COR-L47 (cell line): ENCODE data around the gene NELFB.
A peak's percentile ranks its signal among the peaks of the same experiment; 100 is the strongest.

ENCODE experiments used
- DNase-seq: peaks from one replicate; lab custom pipeline; 2025; lab: John Stamatoyannopoulos, UW

NELFB gene

DNA sequence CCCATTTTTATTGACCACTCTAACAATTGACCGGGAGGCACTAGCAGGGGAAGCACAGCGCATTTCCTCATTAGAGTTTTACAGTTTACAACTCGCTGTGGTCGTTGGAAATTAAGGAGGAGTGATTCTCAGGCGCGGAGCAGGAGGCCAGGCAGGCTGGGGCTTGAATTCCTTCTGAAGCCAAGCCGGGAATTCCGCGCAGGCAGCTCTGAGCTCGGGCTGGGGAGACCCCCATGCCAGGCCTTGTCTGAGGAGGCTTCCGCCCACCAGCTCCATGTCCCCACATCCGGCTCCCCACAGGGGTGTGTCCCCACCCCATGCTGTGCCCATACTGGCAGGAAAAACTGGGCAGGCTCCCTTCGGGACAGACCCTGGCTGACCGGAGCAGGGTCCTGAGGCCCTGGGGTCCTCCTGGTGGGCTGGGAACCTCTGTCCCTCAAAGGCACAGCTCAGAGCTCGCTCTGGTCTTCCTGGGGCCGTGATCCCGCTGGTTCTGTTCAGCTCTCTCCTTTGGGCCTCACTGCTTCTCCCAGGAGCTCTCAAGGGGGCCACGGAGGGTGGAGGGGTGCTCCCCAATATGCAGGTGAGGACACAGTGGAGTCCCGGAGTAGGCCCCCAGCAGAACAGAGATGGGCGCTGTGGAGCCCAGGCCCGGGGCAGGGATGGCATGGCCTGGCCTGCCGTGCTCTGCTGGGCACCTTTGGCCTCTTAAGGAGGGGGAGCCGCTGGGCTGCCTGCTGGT, 48.2 kb downstream of the NELFB start:
- no peak for DNase-seq

DNA sequence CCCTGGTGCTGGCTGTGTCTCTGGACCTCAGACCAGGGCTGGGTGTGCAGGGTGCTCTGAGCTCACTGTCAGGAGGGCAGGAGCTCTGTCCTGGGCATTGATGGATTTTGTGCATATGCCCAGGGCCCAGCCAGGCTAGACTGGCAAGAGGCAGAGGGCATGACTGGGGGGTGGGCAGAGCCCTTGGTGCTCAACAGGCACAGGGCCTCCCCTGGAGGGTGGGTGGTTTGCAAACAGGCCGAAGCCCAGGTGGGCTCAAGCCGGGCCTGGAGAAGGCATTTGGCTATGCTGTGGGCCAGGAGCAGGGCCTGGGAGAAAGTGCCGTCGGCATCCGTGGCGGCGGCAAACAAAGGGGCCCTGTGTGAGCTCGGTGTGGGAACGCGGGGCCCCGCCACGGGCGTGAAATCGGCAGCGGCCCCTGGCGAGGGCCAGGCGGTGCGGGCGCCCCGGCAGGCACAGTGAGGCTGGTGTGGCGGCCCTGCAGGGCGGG, 48.8 kb downstream of the NELFB start:
- DNase-seq = no peak

DNA sequence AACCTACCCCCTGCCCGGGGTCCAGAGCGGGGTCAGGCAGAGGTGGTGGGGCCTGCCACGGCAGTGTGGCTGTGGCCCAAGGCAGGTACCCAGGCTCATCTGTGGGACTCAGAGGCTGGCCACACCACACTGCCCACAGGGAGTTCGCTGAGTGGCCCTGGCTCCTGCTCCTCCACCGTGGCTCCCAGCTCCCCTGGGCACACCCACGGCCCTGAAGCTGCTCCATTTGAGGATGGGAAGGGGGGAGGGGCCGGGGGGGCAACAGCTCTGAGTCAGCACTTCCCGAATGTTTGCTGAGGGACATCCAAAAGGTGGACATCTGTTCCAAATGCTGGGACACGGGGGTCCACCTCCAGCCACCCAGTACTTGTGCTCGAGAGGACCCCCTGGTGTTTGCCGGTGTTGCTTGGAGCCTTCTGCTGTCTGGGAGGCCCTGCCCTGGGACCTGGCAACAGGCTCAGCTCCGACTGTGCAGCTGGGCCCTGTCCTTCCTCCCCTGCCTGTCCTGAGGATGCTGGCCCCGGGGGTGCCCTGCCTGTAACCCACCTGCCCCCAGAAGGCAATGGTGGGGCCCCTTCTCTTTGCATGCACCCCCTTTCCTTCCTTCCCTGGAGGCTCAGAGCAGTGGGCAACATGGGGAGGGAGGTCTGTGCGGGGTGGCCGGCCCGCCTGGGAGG, 49.4 kb downstream of the NELFB start:
- no peak for DNase-seq

DNA sequence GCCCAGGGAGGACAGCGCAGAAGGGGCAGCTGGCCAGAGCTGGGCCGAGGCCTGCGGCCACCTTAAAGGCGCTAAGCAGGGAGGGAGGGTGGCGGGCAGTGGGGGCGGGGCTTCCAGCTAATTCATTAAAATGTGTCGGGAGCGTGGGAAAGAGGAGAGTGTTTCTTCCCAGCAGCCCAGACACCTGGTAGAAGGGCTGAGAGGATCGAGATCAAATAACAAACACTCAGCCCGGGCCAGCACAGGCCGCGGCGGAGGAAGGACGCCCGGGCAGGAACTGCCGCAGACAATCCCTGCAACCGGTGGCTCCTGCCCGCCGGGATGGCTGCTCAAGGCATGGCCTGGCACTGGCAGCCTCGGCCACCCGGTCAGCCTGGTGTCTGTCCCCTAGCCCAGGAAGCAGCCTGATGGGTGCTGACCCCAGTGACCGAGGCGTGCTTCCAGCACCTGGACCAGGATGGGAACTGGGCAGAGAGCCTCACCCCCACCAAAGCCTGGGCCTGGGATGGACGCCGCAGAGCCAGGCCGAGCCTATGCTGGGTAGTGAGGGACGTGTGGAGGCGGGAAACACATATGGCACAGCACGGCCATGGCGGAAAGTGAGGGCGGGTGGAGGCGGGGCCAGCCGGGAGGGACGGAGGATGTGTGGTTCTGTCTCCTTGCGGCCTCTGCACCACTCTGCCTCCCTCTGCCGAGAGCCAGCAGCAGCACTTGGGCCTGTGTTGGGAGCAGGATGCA, 50.1 kb downstream of the NELFB start:
- DNase-seq = no peak

DNA sequence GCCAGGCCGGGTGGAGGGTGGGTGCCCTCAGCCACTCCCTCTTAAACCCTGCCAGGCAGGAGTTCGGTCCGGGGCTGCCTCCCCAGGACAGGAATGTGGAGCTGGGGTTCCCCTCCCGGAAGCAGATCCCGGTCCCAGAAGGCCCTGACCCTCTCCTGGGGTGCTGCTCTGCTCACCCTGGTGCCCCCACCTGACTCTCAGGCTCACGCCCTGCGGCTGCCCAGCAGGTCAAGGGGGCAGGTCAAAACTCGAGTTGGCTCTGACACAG, 50.6 kb downstream of the NELFB start:
- DNase-seq = no peak

DNA sequence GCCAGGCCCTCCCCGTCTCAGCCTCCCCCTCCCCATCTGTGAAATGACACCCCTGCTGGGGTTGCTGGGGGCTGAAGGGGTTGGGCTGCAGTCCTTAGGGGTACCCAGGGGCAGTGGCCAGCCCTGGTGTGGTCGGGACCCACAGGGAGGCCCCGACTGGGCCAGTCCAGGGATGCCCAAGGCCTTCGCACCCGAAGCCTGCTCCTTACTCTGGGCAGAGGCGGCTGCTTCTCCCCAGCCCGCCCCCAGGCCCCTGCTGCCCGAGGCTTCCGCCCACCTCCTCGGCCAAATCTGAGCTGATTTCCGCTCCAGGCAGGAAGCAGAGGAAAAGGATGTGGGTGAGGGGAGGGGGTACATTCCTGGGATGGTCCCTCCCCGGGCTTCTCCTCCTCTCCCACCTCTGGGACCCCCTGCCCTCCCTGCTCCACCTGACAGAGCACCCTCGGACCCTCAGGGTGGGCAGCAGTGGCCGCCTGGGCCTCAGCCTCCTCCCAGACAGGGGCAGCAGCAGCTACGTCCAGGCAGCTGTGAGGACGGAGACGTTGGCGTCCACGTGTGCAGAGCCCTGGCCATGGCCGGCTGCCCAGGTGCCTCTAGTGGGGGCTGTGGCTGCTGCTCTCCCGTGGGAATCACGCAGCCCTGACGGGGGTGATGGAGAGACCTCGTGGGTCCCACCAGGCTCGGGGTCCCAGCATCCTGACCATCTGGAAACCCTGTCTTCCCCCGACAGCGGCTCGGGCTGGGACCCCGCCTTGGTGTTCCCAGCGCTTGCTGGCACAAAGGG, 51.1 kb downstream of the NELFB start:
- no peak for DNase-seq

DNA sequence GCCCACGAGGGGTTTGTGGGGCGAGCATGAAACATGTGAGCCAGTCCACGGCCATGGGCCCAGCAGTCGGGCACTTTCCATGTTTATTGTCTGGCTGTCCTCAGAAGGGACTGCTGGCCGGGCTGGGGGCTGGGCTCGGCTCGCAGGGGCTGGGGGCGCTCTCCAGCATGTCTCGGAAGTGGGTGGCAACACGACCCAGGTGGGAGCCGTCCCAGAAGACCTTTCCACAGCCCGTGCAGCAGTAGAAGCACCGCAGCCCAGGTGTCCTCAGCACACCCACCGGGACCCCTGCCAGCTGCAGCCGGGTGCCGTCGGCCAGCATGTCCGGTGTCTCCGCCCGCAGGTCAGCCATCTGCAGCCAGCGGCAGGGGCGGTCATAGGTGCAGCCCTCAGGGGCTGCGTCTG, 51.7 kb downstream of the NELFB start:
- no peak for DNase-seq

DNA sequence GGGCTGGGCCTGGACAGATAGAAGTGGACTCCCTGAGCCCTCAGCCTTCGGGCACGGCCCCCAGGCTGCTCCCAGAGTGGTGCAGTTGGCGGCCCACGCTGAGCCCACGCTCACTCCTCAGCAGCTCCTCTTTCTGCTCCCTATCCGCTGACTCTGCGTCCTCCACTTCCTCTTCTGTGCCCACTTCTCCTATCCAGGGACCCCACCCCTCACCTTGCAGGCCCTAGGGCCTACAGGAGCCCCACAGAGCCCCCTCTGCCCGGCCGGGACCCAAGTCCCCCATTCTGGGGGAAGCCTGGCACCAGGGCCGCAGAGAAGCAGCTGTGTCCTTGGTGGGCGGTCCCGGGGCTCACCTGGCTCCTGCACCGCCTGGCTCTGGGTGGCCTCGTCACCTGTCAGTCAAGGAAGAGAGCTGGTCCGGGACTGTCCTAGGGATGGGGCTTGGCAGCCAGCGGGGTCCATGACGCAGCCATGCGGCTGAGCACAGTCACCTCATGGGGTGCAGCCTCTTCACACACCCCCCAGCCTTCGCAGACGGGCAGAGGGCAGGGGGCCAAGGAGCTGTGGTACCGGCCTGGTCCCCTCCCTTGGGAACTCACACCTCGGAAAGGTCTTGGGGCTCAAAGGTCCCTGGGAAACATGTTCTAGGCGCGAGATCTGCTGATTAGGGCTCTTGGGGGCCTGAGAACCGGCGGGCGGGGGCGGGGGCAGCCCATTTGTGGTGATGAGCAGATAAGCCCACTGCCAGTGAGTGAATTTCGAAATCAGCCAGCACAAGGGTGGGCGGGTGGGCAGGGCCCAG, 52.3 kb downstream of the NELFB start:
- DNase-seq = no peak

DNA sequence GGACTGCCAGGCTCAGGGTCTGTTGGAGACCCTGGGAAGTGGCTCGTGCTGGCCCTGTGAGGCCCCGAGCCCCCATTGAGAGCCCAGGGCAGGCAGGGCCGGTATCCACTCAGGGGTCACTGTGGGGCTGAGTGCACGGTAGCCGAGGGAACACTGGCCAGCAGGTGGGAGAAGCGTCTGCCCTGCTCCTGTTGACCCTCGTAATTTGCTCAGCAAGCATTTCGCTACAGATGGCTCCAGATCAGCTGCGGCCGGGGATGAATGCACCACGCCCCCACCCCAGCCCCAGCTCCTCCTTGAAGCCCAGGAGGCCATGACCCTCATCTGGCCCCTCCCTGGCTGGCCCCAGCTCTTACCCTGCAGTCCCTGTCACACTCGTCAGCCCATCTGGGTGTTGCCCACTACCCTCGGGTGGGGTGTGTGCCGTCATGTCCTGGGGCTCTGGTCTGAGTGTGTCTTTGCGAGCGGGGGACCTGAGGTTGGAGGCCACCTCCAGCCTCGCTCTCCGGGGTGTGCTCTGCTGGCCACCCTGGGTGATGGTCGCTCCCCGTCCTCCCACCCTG, 53.0 kb downstream of the NELFB start:
- no peak for DNase-seq

DNA sequence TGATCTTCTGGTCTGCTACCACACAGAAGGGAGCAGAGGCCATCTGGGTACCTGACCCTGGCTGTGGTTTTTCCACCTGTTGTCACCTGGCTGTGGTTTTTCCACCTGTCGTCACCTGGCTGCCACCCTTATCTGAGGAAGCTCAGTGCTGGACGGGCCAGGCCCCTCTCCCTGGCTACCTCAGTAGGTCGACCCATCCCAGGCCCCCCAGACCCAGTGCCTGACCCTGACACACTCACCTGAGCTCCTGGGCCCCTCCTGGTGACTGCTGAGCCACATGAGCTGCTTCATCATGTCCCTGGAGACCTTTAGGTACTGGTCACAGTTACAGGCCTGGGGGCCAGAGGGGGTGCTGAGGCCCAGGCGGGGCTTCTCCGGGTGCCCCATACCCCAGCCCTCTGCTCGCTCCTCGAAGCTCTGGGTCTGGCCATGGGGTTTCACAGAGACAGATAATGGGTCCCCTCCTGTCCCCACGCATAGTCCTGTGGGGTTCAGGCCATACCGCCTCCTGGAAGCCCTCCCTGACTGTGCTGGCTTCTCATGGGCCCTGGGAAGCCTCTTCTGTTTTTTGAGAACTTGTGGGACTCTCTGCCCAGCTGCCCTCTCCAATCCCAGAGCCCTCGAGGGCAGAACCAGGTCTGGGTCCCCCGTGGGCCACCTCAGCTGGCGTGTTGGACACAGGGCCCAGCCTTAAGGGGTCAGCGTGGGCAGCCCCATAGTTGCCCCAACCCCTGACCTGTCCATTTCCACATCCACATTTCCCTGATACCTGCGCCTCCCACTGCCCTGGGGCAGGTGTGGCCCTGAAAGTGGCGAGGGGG, 54.5 kb downstream of the NELFB start:
- DNase-seq = no peak

DNA sequence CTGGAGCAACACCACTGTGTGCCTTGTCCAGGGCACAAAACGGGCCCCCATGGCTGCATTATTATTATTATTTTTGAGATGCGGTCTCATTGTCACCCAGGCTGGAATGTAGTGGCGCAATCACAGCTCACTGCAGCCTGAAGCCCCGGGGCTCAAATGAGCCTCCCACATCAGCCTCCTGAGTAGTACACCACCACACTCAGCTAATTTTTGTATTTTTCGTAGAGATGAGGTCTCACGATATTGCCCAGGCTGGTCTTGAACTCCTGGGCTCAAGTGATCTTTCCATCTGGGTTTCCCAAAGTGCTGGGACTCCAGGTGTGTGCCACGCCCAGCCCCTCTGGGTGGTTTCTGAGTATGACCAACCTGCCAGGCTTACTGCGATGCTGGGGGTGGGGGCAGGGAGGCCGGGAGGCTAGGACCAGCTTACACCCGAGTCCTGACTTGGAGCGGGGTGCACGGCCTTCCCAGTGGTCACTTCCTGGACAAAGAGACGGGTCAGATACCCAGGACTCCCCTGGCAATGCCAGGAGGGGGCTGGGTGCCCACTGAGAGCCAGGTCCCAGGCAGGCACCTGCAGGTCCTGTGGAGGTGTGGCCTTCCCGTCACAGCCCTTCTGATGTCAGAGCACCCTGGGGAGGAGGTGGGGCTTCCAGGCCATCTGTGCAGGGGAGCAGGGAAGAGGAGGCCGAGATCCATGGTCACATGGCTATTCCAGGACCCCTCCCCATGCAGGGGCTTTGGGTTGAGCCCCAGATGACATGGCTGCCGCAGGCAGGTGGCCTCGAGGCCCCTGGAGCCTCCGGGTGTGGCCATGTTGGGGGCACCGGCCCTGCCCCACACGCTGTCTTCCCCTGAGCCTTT, 55.3 kb downstream of the NELFB start:
- no peak for DNase-seq

DNA sequence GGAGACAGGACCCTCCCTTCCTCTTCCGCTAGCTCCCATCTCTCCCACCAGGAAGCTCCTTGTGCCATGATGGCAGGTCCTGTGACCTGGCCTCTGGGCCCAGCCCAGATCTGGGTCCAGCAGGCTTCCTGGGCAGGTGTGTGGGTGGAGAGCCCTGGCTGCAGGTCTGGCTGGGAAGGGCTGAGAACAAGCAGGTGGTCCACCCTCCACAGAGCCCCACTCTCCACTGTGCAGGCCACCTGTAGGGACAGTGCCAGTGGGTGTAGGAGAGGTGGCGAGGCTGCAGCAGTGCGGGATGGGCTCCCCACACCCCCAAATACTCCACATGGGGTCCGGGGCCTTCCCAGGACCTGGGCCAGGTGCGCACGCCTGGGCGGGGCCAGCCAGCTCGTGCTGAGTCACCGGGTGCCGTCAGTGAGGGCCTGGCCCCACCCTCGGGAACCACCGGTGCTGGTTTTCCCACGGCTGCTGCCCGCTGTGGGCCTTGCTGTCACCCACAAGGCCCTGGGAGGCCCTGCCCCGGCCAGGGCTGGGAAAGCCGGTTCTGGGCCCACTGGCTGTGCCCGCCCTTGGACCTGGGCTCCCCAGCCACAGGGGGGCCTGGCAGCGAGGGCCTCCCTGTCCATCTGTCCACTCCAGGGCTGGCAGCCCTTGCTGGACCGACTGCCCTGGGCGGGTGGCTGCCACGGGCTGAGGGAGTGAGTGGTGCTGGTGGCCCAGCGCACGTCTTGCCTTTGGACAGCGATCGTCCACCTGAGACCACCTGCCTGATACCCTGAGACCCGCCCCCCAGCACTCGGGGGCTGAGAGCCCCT, 56.3 kb downstream of the NELFB start:
- peak; percentile 49 for DNase-seq

DNA sequence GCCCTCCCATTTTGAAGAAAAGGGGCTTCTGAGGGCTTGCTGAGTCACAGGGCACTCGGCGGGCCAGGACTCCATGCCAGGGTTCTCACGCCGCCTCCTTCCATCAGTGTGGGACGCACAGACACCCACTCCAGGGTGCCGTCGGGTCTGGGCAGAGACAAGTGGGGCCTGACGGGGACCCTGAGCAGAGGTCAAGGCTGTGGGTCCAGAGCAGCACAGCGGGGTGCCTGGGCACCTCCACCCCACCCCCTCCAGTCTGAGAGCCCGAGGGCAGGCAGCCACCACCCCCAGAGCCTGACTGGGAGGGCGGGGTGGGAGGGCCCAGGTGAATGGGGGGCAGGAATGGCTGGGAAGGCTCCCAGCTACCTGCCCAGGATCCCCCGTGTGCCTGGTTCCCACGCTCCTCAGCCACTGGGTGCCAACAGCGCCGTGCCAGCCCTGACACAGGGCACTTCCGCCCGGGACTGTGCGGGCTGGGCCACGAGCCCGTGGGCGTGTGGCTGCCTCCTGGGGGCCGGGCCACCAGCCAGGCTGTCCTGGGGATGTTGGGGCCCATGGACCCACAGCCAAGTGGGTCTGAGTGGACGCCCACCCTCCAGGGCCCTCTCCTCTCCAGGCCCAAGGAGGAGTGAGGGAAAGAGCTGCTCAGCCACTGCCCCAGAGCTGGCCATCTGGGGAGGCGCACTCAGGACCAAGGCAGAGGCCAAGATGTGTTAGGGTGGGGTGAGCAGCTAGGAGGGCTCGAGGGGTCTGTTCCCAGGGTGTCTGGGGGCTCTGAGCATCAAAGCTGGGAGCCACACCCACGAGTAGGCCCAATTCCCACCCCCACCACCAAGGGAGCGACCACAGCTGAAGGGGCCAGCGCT, 57.1 kb downstream of the NELFB start:
- no peak for DNase-seq

DNA sequence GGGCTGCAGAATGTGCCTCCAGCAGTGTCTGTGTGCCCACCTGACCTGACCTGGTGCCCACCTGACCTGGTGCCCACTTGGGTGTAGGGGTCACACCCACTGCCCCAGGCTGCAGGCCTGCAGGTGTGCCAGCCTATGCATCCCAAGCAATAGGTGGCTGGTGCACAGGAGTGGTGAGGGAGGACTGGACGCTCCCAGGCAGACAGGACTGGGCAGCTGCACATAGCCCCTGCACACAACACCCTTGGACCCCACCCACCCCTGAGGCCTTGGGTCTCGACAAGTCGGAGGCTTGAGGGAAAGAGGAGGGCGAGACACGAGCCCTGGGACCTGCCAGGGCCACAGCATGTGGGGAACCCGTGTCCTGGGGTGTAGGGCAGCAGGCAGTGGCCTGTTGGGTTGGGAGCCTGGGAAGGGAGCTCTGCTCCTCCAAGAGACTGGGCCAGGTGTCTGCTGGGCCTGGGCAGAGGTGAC, 57.8 kb downstream of the NELFB start:
- DNase-seq = no peak

DNA sequence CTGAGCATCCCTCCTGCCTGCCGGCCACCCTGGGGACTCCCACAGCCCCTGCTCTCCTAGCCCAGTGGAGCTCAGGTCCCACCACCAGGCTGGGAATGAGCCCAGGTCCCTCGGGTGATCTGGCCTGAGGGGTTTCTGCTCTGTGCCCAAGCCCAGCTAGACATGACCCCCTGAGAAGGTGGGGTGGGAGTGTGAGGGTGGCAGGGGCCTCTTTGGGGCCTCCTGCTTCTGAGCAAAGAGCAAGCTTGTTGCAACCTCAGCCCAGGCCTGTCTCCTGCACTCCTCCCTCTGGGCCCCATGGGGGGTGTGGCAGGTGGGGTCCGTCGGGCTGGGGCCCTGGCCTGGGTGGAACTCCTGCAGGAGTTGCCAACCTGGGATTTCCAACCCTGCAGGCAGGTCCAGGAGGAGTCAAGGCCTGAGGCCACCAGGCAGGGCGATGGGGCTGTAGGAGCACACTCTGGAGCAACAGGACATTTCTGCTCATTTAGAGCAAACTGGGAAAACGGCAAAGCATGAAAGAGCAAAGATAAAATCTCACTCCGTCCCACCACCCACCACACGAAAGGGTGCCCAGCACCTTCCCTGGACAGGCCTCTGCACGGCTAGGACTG, 58.3 kb downstream of the NELFB start:
- no peak for DNase-seq

DNA sequence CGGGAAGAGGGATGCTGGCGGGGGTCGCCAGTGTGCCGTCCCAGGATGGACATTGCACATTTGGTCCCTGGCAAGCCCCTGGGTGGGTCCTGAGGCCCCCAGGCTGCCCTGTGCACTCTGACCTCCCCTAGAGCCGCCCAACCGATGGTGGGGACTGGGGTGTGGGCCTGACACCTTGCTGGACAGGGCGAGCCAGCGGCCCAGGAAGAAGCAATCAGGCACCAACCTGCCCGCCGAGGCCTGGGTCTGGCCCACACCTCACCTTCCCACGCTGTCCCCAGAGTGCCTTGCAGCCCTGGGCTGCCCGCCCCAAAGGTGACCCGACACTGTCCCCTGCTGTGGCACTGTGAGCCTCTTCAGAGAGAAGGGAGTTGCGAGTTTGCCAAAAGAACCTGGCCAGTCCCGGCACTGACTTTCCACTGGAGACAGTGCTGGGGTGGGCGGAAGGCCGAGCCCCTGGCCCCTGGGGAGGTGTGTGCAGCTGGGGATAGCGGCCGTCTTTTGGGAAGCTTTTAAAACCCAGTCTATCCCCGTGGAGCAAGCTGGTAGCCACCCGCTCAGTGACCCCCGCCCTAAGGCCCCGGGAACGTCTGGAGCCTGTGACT, 58.9 kb downstream of the NELFB start:
- DNase-seq = no peak
